Neural progenitor cell (in vitro differentiated cells): ENCODE data around the gene PIK3R6.

Source experiments
- EZH2phosphoT487 ChIP-seq: fragments of 200-600 bp; sonication (generic); IDR thresholded peaks from 2 replicates; pipeline ENCODE4 v1.6.1; 2017; ENCODE audit warnings: antibody characterized with exemption
- TF ChIP-seq, protein P1 (sequence below): fragments of 200-600 bp; sonication (generic); IDR thresholded peaks from 2 replicates; pipeline ENCODE4 v1.5.1; 2017; ENCODE audit warnings: antibody characterized with exemption, mild to moderate bottlenecking

DNA sequence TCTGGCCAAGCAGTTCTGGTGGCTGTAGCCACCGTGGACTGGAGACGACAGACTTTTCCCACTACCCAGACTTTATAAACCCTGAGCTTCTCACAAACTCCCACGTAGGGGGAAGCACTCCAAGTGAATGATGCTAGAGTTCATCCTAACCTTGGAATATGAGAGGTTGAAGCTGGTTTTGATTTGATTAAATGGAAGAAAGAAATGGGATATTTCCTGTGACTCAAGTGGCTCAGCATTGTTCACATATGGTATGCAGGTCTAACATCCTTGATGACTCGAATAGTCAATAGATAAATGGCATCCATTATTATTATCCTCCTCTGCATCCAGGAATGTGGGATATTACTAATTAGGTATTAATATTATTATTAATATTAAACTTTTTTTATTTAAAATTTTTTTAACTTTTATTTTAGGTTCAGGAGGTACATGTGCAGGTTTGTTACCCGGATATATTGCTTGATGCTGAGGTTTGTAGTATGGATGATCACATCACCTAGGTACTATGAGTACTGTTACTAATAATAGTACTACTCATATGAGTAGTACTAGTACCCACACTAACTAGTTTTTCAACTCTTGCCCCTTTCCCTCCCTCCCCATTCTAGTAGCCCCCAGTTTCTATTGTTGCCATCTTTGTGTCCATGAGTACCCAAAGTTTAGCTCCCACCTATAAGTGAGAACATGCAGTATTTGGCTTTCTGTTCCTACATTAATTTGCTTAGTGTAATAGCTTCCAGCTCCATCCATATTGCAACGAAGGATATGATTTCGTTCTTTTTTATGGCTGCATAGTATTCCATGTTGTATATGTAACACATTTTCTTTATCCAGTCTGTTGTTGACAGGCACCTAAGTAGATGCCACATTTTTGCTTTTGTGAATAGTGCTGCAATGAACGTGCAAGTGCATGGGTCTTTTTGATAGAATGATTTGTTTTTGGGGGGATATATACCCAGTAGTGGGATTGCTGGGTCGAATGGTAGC lies 22.9 kb downstream of the PIK3R6 start:
- TF ChIP-seq, protein P1, sequence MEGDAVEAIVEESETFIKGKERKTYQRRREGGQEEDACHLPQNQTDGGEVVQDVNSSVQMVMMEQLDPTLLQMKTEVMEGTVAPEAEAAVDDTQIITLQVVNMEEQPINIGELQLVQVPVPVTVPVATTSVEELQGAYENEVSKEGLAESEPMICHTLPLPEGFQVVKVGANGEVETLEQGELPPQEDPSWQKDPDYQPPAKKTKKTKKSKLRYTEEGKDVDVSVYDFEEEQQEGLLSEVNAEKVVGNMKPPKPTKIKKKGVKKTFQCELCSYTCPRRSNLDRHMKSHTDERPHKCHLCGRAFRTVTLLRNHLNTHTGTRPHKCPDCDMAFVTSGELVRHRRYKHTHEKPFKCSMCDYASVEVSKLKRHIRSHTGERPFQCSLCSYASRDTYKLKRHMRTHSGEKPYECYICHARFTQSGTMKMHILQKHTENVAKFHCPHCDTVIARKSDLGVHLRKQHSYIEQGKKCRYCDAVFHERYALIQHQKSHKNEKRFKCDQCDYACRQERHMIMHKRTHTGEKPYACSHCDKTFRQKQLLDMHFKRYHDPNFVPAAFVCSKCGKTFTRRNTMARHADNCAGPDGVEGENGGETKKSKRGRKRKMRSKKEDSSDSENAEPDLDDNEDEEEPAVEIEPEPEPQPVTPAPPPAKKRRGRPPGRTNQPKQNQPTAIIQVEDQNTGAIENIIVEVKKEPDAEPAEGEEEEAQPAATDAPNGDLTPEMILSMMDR = no peak
- TF ChIP-seq EZH2phosphoT487 = no peak
